ENCODE results near the gene FAM174B.

DNA sequence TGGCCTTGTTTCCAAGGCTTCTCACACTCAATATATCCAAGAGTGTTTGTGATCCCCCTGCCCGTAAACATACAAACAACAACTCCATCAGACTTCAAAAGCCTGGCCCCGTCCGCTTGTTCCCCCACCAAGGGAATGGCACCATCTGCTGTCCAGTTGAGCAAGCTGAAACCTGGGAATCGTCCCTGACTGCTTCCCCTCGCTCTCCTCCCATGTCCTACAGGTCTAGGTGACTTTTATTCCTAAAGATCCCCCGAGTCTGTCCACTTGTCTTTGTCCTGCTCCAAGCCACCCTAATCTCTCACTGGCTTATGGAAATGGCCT lies 27.9 kb upstream of the FAM174B start:
- TF ChIP-seq CTCF (IDR thresholded peaks at IDR 0.05; ENCODE audit: low read depth, low read length), result no peak
- TF ChIP-seq POLR2A (IDR thresholded peaks at IDR 0.05; ENCODE audit: extremely low read depth, insufficient read length), result no peak

Measured in NB4 (cell line).